HEK293 (cell line): ENCODE measurements around the gene BRI3.
A peak's percentile ranks its signal among the peaks of the same experiment; 100 is the strongest.

Source experiments
- KLF7 ChIP-seq: fragments of 450-650 bp; formaldehyde crosslinking; IDR thresholded peaks from 2 replicates; pipeline ENCODE4 v1.5.1; 2016; ENCODE audit warnings: missing biosample characterization, missing genetic modification characterization, borderline replicate concordance
- KLF8 ChIP-seq: fragments of 450-650 bp; formaldehyde crosslinking; IDR thresholded peaks from 2 replicates; pipeline ENCODE4 v1.5.1; 2016; ENCODE audit warnings: missing biosample characterization, missing genetic modification characterization
- KLF9 ChIP-seq: fragments of 450-650 bp; formaldehyde crosslinking; IDR thresholded peaks from 2 replicates; pipeline ENCODE4 v1.5.1; 2016; ENCODE audit warnings: missing biosample characterization, missing genetic modification characterization, low read depth
- PRDM1 ChIP-seq: fragments of 450-650 bp; formaldehyde crosslinking; IDR thresholded peaks from 2 replicates; pipeline ENCODE4; 2016; ENCODE audit warnings: missing biosample characterization, missing genetic modification characterization
- PRDM6 ChIP-seq: fragments of 450-650 bp; formaldehyde crosslinking; IDR thresholded peaks from 2 replicates; pipeline ENCODE4 v1.5.1; 2017; ENCODE audit warnings: missing biosample characterization, missing genetic modification characterization
- REPIN1 ChIP-seq: fragments of 450-650 bp; formaldehyde crosslinking; IDR thresholded peaks from 2 replicates; pipeline ENCODE4 v1.5.1; 2017; ENCODE audit warnings: missing biosample characterization, missing genetic modification characterization, low read depth
- YY2 ChIP-seq: fragments of 450-650 bp; formaldehyde crosslinking; IDR thresholded peaks from 2 replicates; pipeline ENCODE4 v1.5.1; 2016; ENCODE audit warnings: missing biosample characterization, missing genetic modification characterization
- ZBTB21 ChIP-seq: fragments of 450-650 bp; formaldehyde crosslinking; IDR thresholded peaks from 2 replicates; pipeline ENCODE4 v1.5.1; 2017; ENCODE audit warnings: missing biosample characterization, missing genetic modification characterization
- ZBTB26 ChIP-seq: fragments of 450-650 bp; formaldehyde crosslinking; optimal IDR thresholded peaks from 2 replicates; pipeline ENCODE3; 2016; ENCODE audit warnings: missing biosample characterization, mild to moderate bottlenecking, missing genetic modification characterization
- ZBTB44 ChIP-seq: fragments of 450-650 bp; IDR thresholded peaks from 2 replicates; pipeline ENCODE4 v1.5.1; 2018; ENCODE audit warnings: missing biosample characterization, mild to moderate bottlenecking, missing genetic modification characterization
- ZBTB48 ChIP-seq: fragments of 450-650 bp; formaldehyde crosslinking; IDR thresholded peaks from 2 replicates; pipeline ENCODE4 v1.5.1; 2016; ENCODE audit warnings: missing biosample characterization, missing genetic modification characterization
- ZEB2 ChIP-seq: fragments of 450-650 bp; formaldehyde crosslinking; IDR thresholded peaks from 2 replicates; pipeline ENCODE4 v1.5.1; 2016; ENCODE audit warnings: missing biosample characterization, missing genetic modification characterization
- ZFP3 ChIP-seq: fragments of 450-650 bp; formaldehyde crosslinking; IDR thresholded peaks from 2 replicates; pipeline ENCODE4 v1.5.1; 2016; ENCODE audit warnings: low read depth, missing biosample characterization, missing genetic modification characterization
- ZIC2 ChIP-seq: fragments of 450-650 bp; formaldehyde crosslinking; IDR thresholded peaks from 2 replicates; pipeline ENCODE4 v1.5.1; 2016; ENCODE audit warnings: missing biosample characterization, missing genetic modification characterization
- ZNF133 ChIP-seq: fragments of 450-650 bp; formaldehyde crosslinking; IDR thresholded peaks from 2 replicates; pipeline ENCODE4 v1.5.1; 2016; ENCODE audit warnings: missing biosample characterization, missing genetic modification characterization
- ZNF155 ChIP-seq: fragments of 450-650 bp; formaldehyde crosslinking; IDR thresholded peaks from 2 replicates; pipeline ENCODE4 v1.5.1; 2016; ENCODE audit warnings: missing biosample characterization, missing genetic modification characterization
- ZNF16 ChIP-seq: fragments of 450-650 bp; formaldehyde crosslinking; IDR thresholded peaks from 2 replicates; pipeline ENCODE4 v1.5.1; 2016; ENCODE audit warnings: low read depth, missing biosample characterization, missing genetic modification characterization
- ZNF169 ChIP-seq: fragments of 450-650 bp; formaldehyde crosslinking; IDR thresholded peaks from 2 replicates; pipeline ENCODE4 v1.5.1; 2016; ENCODE audit warnings: missing biosample characterization, missing genetic modification characterization
- ZNF211 ChIP-seq: fragments of 450-650 bp; formaldehyde crosslinking; IDR thresholded peaks from 2 replicates; pipeline ENCODE4 v1.5.1; 2016; ENCODE audit warnings: low read depth, missing biosample characterization, missing genetic modification characterization
- ZNF214 ChIP-seq: fragments of 450-650 bp; formaldehyde crosslinking; IDR thresholded peaks from 2 replicates; pipeline ENCODE4 v1.5.1; 2017; ENCODE audit warnings: missing biosample characterization, mild to moderate bottlenecking, missing genetic modification characterization, borderline replicate concordance
- ZNF341 ChIP-seq: fragments of 450-650 bp; formaldehyde crosslinking; IDR thresholded peaks from 2 replicates; pipeline ENCODE4; 2016; ENCODE audit warnings: low read depth, missing biosample characterization, missing genetic modification characterization
- ZNF394 ChIP-seq: fragments of 450-650 bp; formaldehyde crosslinking; IDR thresholded peaks from 2 replicates; pipeline ENCODE4 v1.5.1; 2016; ENCODE audit warnings: missing biosample characterization, missing genetic modification characterization, mild to moderate bottlenecking, moderate library complexity, borderline replicate concordance
- ZNF398 ChIP-seq: fragments of 450-650 bp; formaldehyde crosslinking; IDR thresholded peaks from 2 replicates; pipeline ENCODE4 v1.5.1; 2017; ENCODE audit warnings: missing biosample characterization, missing genetic modification characterization
- ZNF530 ChIP-seq: fragments of 450-650 bp; formaldehyde crosslinking; IDR thresholded peaks from 2 replicates; pipeline ENCODE4 v1.5.1; 2016; ENCODE audit warnings: low read depth, missing biosample characterization, missing genetic modification characterization
- ZNF549 ChIP-seq: fragments of 450-650 bp; IDR thresholded peaks from 2 replicates; pipeline ENCODE4 v1.5.1; 2018; ENCODE audit warnings: missing biosample characterization, missing genetic modification characterization, mild to moderate bottlenecking, inconsistent platforms, moderate library complexity
- ZNF585B ChIP-seq: fragments of 450-650 bp; formaldehyde crosslinking; IDR thresholded peaks from 2 replicates; pipeline ENCODE4 v1.5.1; 2016; ENCODE audit warnings: missing biosample characterization, missing genetic modification characterization
- ZNF626 ChIP-seq: fragments of 450-650 bp; sonication (Bioruptor Pico); formaldehyde crosslinking; IDR thresholded peaks from 2 replicates; pipeline ENCODE4 v1.5.1; 2018; ENCODE audit warnings: missing biosample characterization, missing genetic modification characterization, inconsistent platforms
- ZNF692 ChIP-seq: fragments of 450-650 bp; formaldehyde crosslinking; IDR thresholded peaks from 2 replicates; pipeline ENCODE4 v1.5.1; 2016; ENCODE audit warnings: missing biosample characterization, missing genetic modification characterization
- ZNF704 ChIP-seq: fragments of 450-650 bp; formaldehyde crosslinking; IDR thresholded peaks from 2 replicates; pipeline ENCODE4 v1.5.1; 2016; ENCODE audit warnings: missing biosample characterization, missing genetic modification characterization
- ZNF747 ChIP-seq: fragments of 450-650 bp; formaldehyde crosslinking; IDR thresholded peaks from 2 replicates; pipeline ENCODE4 v1.5.1; 2016; ENCODE audit warnings: missing biosample characterization, missing genetic modification characterization

The BRI3 gene

GRCh38 chr7:98280791-98281756, at the start of gene BRI3 (continued):
- TF ChIP-seq ZBTB26 (tag by site-specific recombination) = peak; percentile 26
- TF ChIP-seq ZNF133 = no peak
- no peak for TF ChIP-seq ZBTB44 (tag by site-specific recombination)
- TF ChIP-seq ZIC2 = no peak
- TF ChIP-seq ZNF692 = peak; percentile 86
- no peak for TF ChIP-seq ZNF398 (tag by site-specific recombination)
- no peak for TF ChIP-seq ZNF16
- no peak for TF ChIP-seq ZNF155
- TF ChIP-seq ZBTB21 = no peak
- TF ChIP-seq YY2 = no peak
- TF ChIP-seq ZNF169 (tag by site-specific recombination) = no peak
- peak; percentile 63 for TF ChIP-seq KLF9 (tag by site-specific recombination)
- TF ChIP-seq KLF7 (tag by site-specific recombination) = no peak
- 0 out of 2 replicates have a peak, but pooled peaks have one; percentile 16 for TF ChIP-seq ZEB2 (tag by site-specific recombination)
- no peak for TF ChIP-seq ZNF704 (tag by site-specific recombination)
- TF ChIP-seq ZNF747 = no peak
- no peak for TF ChIP-seq PRDM1 (tag by site-specific recombination)
- TF ChIP-seq ZNF394 (tag by site-specific recombination) = no peak
- peak; percentile 20; the same call in 1 of the 2 replicates for TF ChIP-seq ZNF341
- TF ChIP-seq ZNF626 (tag by site-specific recombination) = no peak
- TF ChIP-seq ZNF211 (tag by site-specific recombination) = no peak
- TF ChIP-seq ZNF214 (tag by site-specific recombination) = no peak
- no peak for TF ChIP-seq ZNF549
- TF ChIP-seq KLF8 (tag by site-specific recombination) = peak; percentile 51; the same call in 1 of the 2 replicates
- no peak for TF ChIP-seq ZFP3
- TF ChIP-seq PRDM6 (tag by site-specific recombination) = no peak
- TF ChIP-seq ZNF585B (tag by site-specific recombination) = no peak
- no peak for TF ChIP-seq ZNF530
- TF ChIP-seq ZBTB48 (tag by site-specific recombination) = peak; percentile 23; the same call in 1 of the 2 replicates
- TF ChIP-seq REPIN1 (tag by site-specific recombination) = no peak
